ENCODE measurements around the gene PRKD2.

GRCh38 chr19:46726551-46726950, 9.6 kb upstream of the PRKD2 start:
- TF ChIP-seq CTCF (IDR thresholded peaks at IDR 0.05) (no peak), POLR2A (IDR thresholded peaks at IDR 0.05) (no peak)
